Measurements from ENCODE around the gene FGF18.

- no peak for TF ChIP-seq EZH2 (IDR thresholded peaks at IDR 0.05; ENCODE audit: insufficient read depth, poor library complexity, severe bottlenecking)
- TF ChIP-seq EZH2phosphoT487 (IDR thresholded peaks at IDR 0.05; ENCODE audit: insufficient read depth, low read depth) = no peak
These were observed 7.3 kb upstream of the FGF18 start for GRCh38 chr5:171412186-171412585.

All from GM23248 (cell line).